Stimulated activated naive CD4-positive, alpha-beta T cell treated with Interleukin-2 at 50 U/mL for 16 hours (primary cell): ENCODE data around the gene PPP2CA.
A peak's percentile ranks its signal among the peaks of the same experiment; 100 is the strongest.
"Not testable (repeated sequence)": the region's sequence is repeated elsewhere in the genome, so short reads cannot be mapped to it uniquely, and the experiment has no call there.

Experiments used
- DNase-seq: peaks from one replicate; lab custom pipeline; 2025; lab: John Stamatoyannopoulos, UW

PPP2CA gene

GRCh38 chr5:134189031-134189430 lies 36.8 kb downstream of the PPP2CA start:
- DNase-seq, result no peak

GRCh38 chr5:134188092-134188491 lies 37.8 kb downstream of the PPP2CA start:
- no peak for DNase-seq

DNA sequence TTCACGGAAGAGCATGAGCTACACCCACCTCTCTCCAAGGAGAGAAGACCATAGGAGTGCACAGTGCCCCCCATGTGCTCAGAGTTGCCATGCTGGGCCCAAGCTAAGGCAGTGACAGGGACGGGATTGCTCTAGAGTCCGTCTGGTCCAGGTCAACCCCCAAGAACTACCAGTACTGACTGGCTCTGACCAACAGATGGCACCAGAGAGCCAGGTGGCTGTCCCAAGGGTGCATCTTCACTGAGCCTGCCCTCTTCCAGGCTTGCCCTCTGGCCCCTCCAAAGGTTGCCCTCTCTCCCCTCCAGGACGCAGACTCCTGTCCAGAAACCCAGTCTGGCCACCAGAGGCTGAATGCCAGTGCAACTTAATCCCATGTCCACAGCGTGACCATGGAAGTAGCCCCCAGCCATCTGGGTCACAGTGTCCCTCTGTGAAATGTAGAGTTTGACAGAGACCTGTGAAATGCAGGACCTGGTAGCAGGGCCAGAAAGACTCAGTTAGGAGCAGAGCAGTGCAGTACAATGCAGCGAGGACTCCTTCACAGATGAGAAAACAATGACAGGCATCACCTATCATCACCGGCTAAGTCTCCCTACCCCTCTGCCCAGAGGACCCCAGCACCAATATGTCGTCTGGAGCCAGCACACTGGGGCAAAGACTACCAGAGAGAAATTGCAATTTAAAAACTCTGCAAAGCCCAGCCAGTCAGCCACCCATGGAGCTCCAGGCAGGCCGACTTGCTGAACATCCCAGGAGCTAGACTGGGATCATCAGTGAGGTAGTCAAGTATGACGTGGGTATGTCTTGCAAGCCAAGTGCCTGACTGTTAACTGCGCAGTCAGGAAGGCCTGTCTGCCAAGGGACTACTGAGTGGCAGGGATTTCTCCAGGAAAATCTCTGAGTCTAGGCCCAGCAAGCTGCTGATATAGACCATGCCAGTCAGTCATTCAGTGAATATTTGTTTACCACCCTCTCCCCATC lies 41.4 kb downstream of the PPP2CA start:
- peak; percentile 60 for DNase-seq

DNA sequence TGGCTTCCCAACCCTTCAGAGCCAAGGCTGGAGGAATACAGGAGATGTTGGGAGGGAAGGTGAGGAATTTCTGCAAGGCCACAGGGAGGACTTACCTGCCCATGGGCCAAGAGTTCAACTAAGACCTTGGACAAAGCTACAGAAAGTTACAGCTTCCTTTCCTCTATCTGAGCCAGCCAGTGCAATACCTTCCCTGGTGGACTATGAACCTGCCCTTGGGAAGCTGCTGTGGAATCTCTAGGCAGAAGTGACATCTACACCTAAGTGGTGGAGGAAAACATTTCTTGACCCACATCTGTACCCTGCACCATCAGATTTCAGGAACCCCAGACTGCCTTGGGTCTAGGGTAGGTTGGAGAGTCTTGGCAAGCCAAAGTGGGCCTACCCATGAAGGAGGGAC lies 42.4 kb downstream of the PPP2CA start:
- no peak for DNase-seq

DNA sequence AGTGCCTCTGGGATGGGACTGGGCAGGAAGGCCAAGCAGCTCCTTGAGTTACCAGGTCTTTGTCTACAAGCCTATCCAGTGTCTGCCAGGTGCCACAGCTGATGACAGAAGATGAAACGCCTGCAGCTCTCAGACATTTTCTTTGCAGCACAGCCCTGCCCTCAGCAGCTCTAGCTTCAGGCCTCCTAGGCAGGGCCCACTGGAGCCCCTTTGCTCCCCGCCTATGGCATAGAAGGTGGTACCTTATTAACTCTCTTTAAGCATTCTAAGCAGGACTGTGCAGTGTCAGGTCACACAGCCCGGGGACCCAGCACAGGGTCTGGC lies 47.8 kb downstream of the PPP2CA start:
- no peak for DNase-seq

- DNase-seq, result peak; percentile 71
Observed at GRCh38 chr5:134177369-134178095, 48.3 kb downstream of the PPP2CA start.

GRCh38 chr5:134176511-134177368 lies 49.1 kb downstream of the PPP2CA start, which contains the start of gene SKP1:
TSS of gene SKP1 (minus strand) at chr5:134176950. CDS start at chr5:134174022, 2,928 bp downstream.
- DNase-seq, result peak; percentile 81

DNA sequence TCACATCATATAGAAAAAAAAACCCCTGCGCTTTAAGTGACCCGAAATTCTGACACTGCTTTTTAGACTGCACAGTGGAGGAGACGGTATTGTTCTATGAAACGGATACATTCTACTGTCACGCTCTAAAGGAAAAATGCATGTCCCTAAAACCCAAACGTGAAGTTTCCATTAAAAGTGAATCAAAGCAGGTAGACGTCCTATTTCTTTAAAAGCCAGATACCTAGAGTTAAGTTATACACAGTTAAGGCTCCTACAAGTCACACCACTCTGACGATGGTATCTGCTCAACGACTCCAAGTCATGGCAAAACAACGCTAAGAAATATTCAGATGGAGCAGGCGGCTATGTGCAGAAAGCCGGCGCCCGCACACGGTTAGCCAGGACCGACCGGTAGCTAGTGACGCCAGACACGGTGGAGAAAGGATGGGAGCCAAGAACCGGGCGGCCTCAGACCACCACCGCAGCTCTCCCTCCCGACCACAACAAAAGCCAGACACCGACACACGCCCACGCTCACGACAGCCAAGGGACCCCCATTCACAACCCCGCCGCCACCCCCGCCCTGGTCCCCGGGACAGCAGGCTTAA lies 49.9 kb downstream of the PPP2CA start:
- DNase-seq, result peak; percentile 59

DNA sequence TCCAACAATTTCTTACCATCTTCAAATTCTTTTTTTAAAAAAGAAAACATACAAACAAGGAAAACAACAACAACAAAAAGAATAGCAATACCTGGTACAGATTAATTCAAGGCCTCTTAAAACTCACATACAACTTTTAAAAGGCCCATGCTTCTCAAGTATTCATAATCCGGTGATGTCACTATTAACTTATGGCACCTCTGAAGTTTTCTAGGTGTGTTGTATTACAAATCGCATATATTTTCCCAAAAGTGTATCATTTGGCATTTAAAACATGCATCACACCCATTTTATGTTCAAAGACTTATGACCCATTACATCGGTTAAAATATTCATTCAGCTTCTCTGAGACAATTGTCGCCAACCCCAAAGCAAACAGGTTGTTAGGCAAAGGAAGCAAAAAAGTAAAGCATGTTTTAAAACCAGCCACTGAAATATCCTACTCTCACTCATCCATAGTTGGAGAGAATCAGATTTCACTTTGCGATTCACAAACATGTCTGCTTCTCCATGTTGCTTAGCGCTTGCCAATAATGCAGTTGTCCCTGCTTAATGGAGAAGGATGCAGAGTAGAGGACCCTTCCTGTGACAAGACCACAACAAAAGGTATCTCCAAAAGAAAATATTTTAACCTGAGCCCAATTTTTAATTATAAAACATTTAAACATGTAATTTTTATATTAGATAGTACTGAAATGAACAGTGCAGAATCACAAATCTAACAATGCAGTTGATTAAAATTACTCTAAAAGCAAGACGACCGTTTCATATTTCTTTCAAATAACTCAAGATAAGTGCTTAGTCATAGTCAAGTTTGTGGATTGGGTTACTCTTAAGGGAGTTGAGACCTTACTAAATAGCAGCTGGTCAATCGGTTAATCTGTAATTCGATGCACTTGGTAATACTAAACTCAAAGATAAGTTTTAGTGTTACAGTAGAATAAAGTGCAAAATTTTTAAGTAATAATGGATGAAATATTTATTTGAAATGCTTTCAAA lies 50.7 kb downstream of the PPP2CA start:
- no peak for DNase-seq

GRCh38 chr5:134171972-134172371 lies 53.9 kb downstream of the PPP2CA start:
- no peak for DNase-seq

GRCh38 chr5:134162592-134162991 lies 63.3 kb downstream of the PPP2CA start:
- DNase-seq, result no peak

DNA sequence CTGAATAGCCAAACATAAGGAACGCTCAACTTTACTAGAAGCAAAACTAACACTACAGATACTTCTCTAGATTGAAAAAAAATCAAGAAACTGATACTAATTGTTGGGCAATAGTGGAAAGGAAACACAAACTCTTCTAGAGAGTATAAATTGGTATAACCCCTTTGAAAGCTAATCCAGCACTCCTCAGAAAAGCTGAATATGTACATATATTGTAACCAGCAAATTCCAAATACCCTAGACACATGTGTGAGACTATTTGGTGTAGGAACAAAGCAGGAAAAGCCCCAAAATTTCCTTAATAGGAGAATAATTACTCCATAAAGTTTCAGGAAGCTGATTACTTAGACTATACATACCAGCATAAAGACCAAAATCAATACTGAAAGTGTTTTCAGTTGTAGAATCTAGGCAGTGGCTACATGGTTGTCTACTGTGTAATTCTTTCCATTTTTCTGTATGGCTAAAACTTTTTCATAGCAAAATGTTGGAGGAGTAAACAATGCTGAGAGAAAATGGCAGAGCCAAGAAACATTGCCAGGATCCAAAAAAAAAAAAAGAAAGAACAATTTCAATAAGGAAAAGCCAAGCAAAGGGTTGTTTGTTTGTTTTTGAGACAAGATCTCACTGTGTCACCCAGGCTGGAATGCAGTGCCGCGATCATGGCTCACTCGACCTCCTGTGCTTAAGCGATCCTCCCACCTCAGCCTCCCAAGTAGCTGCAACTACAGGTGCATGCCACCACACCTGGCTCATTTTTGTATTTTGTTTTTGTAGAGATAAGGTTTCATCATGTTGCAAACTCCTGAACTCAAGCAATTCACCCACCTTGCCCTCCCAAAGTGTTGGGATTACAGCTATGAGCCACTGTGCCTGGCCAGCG lies 64.1 kb downstream of the PPP2CA start:
- DNase-seq, result no peak

GRCh38 chr5:134153657-134154056 lies 72.2 kb downstream of the PPP2CA start:
- no peak for DNase-seq

DNA sequence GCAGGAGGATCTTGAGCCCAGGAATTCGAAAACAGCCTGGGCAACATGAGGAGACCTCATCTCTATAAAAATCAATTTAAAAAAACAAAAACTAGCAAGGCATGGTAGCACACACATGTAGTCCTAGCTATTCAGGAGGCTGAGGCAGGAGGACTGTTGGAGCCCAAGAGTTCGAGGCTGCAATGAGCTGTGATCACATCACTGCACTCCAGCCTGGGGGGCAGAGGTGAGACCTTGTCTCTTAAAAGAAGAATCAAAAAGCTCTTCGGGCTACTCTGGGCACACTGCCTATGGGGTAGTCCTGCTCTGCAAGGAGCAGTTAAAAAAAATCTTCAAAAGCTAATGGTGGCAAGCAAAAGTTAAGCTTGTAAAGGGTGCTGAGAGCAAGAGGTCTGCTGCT lies 72.6 kb downstream of the PPP2CA start:
- DNase-seq, result no peak

- DNase-seq, result not testable (repeated sequence)
Observed at GRCh38 chr5:134152173-134152832, 73.6 kb downstream of the PPP2CA start.

- no peak for DNase-seq
Observed at GRCh38 chr5:134151723-134152122, 74.2 kb downstream of the PPP2CA start.

- no peak for DNase-seq
Observed at GRCh38 chr5:134149571-134150303, 76.1 kb downstream of the PPP2CA start.

GRCh38 chr5:134148986-134149539 lies 76.8 kb downstream of the PPP2CA start:
- no peak for DNase-seq
